ENCODE results near the gene YPEL1.

- no peak for TF ChIP-seq CTCF (IDR thresholded peaks at IDR 0.05; ENCODE audit: low read depth, low read length, missing input control)
- no peak for TF ChIP-seq REST (IDR thresholded peaks at IDR 0.05)
- no peak for TF ChIP-seq EGR1 (IDR thresholded peaks at IDR 0.05; ENCODE audit: low read depth in 2 of 2)
- TF ChIP-seq GABPA (IDR thresholded peaks at IDR 0.05 in 1 of 2, conservative IDR thresholded peaks at IDR 0.05 in 1 of 2): no peak
- no peak for TF ChIP-seq HNF4A (conservative IDR thresholded peaks at IDR 0.05)
- TF ChIP-seq SP1 (IDR thresholded peaks at IDR 0.05): no peak
- no peak for TF ChIP-seq ATF3 (IDR thresholded peaks at IDR 0.05)
- TF ChIP-seq YY1 (IDR thresholded peaks at IDR 0.05): no peak
- no peak for TF ChIP-seq ZBTB33 (IDR thresholded peaks at IDR 0.05)
- no peak for TF ChIP-seq JUND (IDR thresholded peaks at IDR 0.05)
- no peak for TF ChIP-seq RAD21 (IDR thresholded peaks at IDR 0.05)
These were observed 60.9 kb downstream of the YPEL1 start for GRCh38 chr22:21674638-21675245.

Measured in liver (tissue), 3 donors.